Measurements from ENCODE around the gene DISC1.
"Not testable (repeated sequence)": the region's sequence is repeated elsewhere in the genome, so short reads cannot be mapped to it uniquely, and the experiment has no call there.

Gene DISC1

DNA sequence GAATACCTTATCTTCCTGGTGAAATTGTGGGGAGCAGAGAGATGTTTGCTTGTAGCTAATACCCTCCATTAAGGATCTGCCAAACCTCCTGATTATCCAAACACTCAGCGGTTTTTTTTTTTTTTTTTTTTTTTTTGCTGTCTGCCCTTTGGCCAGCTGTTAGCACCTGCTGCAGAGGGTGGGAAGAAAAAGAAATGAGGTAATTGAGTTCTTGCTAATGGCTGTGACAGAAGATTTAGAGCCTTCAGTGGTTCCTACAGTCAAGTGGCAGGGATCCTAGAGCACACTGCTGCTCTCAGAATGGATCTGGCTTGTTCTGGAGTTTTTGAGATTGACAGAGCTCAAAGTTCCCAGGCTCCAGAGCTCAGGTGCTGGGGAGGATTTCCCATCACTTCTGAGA is 342.5 kb downstream of the DISC1 start:
- no peak for DNase-seq

- DNase-seq = not testable (repeated sequence)
Observed at GRCh38 chr1:231969761-231970160, 343.2 kb downstream of the DISC1 start.

DNA sequence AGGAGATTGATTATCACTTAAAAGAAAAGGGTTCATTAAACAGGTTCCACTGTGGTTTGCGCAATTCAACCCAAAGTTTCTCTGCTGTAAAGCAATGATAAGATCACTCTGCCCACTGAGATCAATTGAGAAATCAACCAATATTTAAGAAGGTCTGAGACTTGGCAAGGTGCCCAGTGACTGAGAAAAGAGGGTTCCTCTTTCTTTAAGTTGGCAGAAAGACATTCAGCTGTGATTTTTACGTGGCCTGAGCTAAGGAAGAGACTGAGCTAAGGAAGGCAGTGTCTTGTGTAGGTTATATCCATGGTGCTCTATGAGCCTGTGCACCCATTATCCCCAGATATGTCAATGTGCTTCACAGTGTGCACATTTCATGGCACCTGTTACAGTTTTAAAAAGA is 344.1 kb downstream of the DISC1 start:
- DNase-seq = no peak

- DNase-seq = no peak
Observed at GRCh38 chr1:231971397-231972110, 345.0 kb downstream of the DISC1 start.

GRCh38 chr1:231972111-231972445 is 345.5 kb downstream of the DISC1 start:
- DNase-seq = no peak

GRCh38 chr1:231973830-231974229 is 347.2 kb downstream of the DISC1 start:
- no peak for DNase-seq

- DNase-seq = no peak
Observed at GRCh38 chr1:231976231-231976630, 349.6 kb downstream of the DISC1 start.

- no peak for DNase-seq
Observed at GRCh38 chr1:231981675-231982074, 355.1 kb downstream of the DISC1 start.

- no peak for DNase-seq
Observed at GRCh38 chr1:231982871-231983587, 356.4 kb downstream of the DISC1 start.

DNA sequence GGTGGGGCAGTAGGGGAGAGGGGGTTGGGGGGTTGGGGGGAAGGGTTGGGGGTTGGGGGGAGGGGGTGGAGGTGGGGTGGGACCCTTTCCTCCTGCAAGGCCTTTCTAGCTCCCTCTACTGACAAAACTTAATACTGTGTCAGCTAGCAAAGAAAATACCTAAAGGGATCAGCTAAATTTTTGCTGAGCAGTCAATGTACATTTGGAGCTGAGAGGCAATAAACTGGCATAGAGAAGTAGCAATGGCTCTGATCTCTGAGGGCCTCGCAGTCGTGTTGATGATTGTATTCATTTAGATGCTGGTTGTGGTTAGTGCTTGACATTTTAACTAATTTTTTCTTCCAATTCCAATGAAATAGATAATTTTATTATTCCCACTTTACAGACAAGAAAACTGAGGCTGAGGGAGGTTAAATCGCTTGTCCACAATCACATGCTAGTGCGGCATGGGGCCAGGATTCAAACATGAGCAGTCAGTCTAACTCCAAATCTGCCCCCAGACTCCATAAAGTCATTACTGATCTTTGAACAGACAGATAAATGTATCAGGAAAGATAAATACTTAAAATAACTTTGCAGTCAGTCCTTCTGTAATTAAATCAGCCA is 357.1 kb downstream of the DISC1 start:
- no peak for DNase-seq

DNA sequence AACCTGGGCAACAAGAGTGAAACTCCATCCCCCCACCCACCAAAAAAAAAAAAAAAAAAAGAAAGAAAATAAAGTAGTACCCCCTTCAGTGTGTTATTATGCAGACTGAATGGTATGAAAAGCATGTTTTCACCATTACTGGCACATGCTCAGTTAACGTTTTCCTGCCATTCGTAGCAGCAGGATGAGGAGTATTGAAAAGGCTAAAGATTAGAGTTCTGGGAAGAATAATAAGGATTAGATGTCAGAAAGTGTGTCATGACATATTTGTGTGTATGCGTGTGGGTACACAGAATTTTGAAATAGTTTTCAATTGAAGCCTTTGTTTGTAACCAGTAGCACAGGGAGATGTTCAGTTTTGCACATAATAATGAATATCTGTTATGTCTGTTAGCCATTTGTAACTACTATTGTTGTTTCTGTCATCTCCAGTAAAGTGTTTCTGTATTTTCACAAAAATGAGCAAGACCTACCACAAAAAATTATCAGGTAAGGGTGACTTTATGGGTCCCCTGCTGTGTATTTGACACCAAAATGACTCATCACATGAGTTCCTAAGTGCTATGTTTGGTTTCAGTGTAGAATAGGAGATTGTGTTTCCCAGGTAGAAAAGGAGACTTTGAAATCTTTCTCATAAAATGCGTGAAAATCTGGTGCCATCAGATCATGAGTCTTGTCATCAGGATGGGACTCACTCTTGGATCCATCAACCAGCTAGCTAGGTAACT is 358.9 kb downstream of the DISC1 start:
- DNase-seq = no peak

DNA sequence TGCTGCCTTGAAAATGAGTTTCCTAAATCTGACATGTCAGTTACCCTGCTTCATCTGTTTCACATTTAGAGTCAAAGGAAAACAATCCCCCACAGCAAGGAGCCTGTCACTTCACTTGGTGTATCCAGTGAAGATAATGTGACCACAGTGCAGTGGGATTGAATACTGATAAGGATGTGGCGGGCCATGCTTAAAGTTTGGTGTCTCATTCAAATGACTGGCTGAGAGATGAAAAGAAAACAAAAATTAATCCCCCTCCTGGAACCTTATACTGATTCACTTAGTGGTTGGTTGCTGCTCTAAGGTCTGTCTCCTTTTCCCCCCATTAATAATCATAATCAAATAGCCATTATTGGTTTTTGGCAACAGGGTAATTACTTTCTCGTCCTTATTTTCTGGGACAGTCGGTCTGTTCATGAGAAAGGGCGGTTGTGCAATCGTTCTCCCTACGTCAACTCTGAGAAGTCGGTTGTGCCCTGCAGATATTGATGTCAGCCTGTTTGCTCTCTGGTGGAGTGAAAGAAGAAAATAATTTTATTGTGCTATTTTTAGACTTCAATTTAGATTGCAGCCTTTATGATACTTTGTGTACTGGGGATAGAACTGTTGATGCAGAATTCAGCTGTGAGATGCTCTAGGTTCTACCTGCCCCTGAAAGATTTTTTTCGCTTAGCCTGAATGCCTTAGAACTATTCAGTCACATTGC is 360.2 kb downstream of the DISC1 start:
- peak; percentile 35 for DNase-seq

- DNase-seq = no peak
Observed at GRCh38 chr1:231990388-231990787, 363.8 kb downstream of the DISC1 start.

DNA sequence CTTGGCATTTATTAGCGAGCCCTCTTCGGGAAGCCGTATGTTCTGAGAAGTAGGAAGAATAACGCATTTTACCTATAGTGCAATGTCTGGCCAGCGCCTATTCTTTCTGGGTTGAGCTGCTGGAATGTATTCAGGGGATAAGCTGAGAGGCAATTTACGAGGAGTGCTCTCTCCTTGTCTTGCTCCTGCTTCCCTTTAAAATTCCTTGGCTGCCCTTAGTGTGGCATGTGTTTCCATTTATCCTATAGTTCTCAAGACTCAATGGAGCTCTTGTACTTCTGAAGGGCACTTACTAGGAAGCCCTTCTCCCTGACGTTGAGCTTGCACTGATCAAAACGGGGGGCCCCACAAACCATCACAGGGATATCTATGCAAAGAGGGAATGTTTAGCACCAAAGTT is 364.6 kb downstream of the DISC1 start:
- DNase-seq = peak; percentile 23

GRCh38 chr1:231993968-231994455 is 367.4 kb downstream of the DISC1 start:
- DNase-seq = no peak

DNA sequence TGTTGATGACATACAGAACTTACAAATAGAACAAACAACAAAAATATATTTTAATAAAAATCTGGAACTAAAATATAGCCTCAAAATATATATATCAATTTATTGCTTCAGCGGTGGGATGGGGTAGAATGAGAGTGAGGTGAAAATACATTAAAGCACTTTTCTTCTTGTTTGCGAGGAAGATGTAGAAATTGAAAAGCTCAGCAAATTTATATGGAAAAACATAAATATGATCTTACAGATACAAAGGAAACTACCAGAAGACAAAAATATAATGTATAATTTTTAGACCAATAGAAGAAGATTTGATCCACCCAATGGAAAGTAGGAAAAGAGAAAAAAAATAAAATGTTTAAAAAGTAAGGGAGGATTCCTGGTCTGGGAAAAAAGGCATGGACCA is 372.2 kb downstream of the DISC1 start:
- DNase-seq = no peak

- DNase-seq = no peak
Observed at GRCh38 chr1:232005300-232005699, 378.7 kb downstream of the DISC1 start.

GRCh38 chr1:232009741-232010140 is 383.2 kb downstream of the DISC1 start:
- no peak for DNase-seq

DNA sequence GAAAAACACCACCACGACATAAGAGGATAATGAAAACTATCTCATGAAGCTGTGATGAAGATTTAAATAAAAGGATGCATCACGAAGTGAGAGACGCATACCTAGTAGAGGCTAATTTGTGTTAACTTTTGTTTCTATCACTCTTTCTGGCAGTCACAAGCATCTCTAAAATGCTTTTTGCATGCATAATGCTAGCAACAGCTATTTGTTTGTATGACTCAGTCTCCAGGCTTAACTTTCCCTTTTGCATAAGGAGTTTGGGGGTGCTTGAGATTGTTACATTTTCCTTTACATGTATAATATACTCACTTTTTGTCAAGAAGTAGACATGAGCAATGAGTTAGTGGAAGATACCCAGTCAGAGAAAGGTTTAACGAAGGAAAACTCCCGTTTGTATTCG is 385.4 kb downstream of the DISC1 start:
- DNase-seq = no peak

GRCh38 chr1:232012773-232013386 is 386.3 kb downstream of the DISC1 start:
- no peak for DNase-seq

DNA sequence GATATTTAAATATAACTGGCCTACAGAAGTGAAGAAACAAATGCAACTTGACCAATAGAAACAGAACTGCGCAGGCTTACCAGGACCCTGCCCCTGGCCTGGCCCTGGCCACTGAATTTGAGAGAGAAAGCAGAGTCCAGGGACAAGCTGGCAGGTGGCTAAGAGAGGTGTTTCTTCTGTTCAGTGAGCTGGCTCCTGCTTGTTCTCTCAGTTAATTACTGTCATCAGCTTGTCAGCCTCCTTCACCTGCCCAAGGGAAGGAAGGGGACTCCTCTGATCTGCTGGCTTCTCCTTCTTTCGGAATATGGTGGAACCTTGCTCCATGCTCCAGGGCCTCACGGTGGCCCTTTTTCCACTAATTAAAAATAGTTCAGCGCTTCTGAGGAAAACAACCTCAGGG is 388.4 kb downstream of the DISC1 start:
- no peak for DNase-seq

DNA sequence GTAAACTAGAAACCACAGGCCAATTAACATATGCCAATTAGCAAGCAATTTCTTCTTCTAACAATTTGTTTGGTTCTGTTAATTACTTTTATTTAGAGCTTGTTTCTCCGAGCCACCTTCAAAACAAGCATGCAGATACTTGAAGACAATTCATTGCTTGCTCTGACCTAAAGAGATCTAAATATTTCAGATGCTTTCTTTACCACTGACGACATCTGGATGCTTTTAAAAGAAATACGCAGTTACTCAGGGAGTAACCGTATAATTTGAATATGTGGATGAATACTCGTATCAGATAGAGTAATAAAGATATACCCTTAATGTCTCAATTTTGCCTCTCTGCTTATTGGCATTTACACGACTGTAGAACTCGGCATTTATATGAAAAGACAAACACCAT is 390.0 kb downstream of the DISC1 start:
- no peak for DNase-seq

All from eye (tissue), 1 donor.